NCI-H446 treated with DMSO at 0.1 percent for 48 hours (cell line): ENCODE measurements around the gene VWA7.

Experiments used
- DNase-seq: peaks from one replicate; lab custom pipeline; 2025; lab: John Stamatoyannopoulos, UW

Gene VWA7

GRCh38 chr6:31778193-31778592, 1.1 kb upstream of the VWA7 start:
- DNase-seq: no peak

GRCh38 chr6:31777667-31778050, 531 bp upstream of the VWA7 start:
- no peak for DNase-seq

- no peak for DNase-seq
These were observed 591 bp downstream of the VWA7 start for GRCh38 chr6:31776485-31776988.

- DNase-seq: no peak
These were observed 1.3 kb downstream of the VWA7 start for GRCh38 chr6:31775633-31776484.

GRCh38 chr6:31775184-31775583, 1.9 kb downstream of the VWA7 start:
- no peak for DNase-seq

- DNase-seq: no peak
These were observed 5.2 kb downstream of the VWA7 start for GRCh38 chr6:31771992-31772358.

- no peak for DNase-seq
These were observed 6.3 kb downstream of the VWA7 start for GRCh38 chr6:31770860-31771259.

GRCh38 chr6:31769684-31770371, 7.3 kb downstream of the VWA7 start:
- no peak for DNase-seq

- no peak for DNase-seq
These were observed 8.5 kb downstream of the VWA7 start for GRCh38 chr6:31768363-31769257.

GRCh38 chr6:31767096-31767645, 10.0 kb downstream of the VWA7 start:
- no peak for DNase-seq

- DNase-seq: no peak
These were observed 11.0 kb downstream of the VWA7 start for GRCh38 chr6:31765910-31766794.

GRCh38 chr6:31765559-31765909, 11.6 kb downstream of the VWA7 start:
- no peak for DNase-seq

GRCh38 chr6:31764198-31764597, 12.9 kb downstream of the VWA7 start:
- no peak for DNase-seq

GRCh38 chr6:31763619-31763940, 13.5 kb downstream of the VWA7 start:
- DNase-seq: no peak

GRCh38 chr6:31762878-31763618, 14.1 kb downstream of the VWA7 start:
- DNase-seq: no peak

- DNase-seq: no peak
These were observed 14.8 kb downstream of the VWA7 start, which contains the start of gene SAPCD1 for GRCh38 chr6:31762356-31762755. TSS of gene SAPCD1 (plus strand) at chr6:31762656. CDS start at chr6:31763055, 399 bp downstream.

GRCh38 chr6:31761343-31761742, 15.8 kb downstream of the VWA7 start:
- DNase-seq: no peak

- no peak for DNase-seq
These were observed 16.3 kb downstream of the VWA7 start for GRCh38 chr6:31760790-31761189.

GRCh38 chr6:31758281-31758680, 18.8 kb downstream of the VWA7 start:
- DNase-seq: no peak

- DNase-seq: no peak
These were observed 24.3 kb downstream of the VWA7 start for GRCh38 chr6:31752739-31753319.
